GM21737 (cell line): ENCODE data around the gene MEAF6.

ENCODE experiments used
- ATAC-seq: cut with Tn5 transposase; IDR thresholded peaks from one replicate; pipeline ENCODE4 v1.9.1; 2021; ENCODE audit warnings: mild to moderate bottlenecking, moderate library complexity; ENCODE audit not compliant: unreplicated experiment

MEAF6 gene

DNA sequence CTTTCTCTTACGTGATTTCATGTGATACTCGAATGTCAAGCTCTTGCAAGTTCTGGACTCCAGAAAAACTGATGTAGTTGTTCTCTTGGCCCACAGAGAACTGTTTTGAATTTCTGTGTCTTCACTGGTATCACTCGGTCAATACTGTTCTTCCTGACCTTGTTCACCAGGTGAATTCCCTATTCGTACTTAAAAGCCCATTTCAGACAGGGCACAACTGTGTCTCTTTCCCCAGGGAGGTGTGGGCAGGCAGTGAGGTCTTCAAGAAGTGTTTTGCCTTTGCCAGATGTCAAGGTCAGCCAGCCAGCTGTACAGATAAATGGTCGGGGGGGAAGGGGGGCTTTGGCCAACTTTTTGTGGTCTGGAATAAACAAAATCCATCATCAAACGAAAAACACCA lies 67.7 kb downstream of the MEAF6 start:
- ATAC-seq: no peak

DNA sequence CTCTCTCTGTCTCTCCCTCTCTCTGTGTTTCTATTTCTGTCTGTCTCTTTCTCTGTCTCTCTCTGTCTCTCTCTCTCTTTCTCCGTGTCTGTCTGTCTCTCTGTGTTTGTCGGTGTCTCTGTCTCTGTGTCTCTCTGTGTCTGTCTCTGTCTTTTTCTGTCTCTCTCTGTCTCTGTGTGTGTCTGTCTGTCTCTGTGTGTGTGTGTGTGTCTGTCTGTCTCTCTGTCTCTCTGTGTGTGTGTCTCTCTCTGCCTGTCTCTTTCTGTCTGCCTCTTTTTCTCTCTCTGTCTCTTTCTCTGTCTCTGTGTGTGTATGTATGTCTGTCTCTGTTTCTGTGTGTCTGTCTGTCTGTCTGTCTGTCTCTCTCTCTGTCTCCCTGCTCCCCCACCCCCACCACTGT lies 71.9 kb downstream of the MEAF6 start:
- ATAC-seq: no peak
